Activated T-cell treated with anti-CD3 and anti-CD28 coated beads, Interleukin-2, amount 50 U/mL, for 1 hour (primary cell): ENCODE results near the gene KCTD5.

Experiments used
- DNase-seq: peaks from one replicate; pipeline ENCODE4 v3.0.0-alpha.2; 2020

KCTD5 gene

DNA sequence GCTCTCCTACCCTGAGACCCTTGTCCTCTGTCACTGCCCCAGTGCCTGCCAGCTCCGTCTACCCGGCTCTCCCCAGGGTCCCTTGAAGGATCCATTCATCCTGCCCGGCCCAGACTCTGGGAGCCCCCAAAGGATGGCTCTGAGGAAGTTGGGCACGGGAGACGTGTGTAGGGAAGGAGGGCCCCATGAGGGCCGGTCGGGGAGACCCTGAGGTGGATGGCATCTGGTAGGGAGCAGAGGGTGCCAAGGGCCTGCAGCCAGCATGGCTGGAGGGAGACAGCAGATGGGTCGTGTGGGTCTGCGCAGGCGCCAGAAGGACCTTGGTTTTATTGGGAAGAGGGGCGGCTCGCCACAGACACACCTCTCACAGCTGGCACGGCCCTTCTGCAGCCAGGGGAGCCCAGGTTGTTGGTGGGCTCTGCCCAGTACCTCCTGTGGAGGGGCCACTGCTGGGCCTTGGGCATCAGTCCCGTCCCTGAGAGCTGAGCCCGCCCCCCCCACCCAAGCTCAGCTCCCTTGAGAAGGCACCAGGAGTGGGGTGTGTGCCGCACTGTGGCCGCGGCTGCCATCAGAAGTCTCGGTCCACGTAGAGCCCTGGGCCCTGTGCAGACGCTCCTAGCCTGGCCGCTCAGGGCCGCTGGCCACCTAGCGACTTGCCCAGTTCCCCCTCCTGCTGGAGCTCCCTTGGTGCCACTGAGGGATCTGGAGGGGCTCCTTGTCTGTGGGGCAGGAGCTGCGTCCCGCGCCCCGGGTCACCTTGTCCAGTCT is 16.0 kb downstream of the KCTD5 start:
- DNase-seq = no peak

DNA sequence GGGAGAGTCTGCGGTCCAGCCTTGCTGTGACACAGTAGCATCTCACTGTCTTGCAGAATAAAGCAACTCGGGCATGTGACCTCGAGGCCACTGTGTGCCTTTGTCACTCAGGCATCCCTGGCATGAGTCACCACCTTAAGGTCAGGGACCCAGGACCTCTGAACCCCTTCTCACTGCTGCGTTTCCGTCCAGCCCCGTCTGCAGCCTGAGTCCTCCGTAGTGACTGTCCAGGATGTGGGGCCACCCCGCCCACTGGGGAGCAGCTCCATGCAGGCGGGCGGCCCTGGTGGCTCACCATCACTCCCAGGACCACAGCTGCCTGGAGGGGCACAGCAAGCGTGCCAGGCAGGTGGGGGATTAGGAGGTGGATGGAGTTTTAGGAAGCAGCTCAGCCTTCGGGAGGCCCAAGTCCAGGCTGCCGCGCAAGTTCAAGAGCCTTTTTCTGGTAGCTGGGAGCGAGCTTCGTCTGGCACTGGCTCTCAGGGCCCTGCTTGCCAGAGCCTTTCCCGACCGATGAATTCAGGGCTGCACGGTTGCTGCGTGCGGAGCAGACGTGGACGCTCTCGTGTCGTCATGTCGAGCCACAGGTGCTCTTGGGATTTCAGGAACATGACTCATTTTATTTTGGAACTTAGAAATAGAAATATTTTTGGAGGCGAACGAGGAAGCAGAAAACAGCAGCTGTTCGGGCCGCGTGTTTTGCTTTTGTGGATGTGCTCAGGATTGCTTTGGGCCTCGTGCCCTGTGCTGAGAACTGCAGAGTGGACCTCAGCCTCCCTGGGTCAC is 16.8 kb downstream of the KCTD5 start:
- DNase-seq = no peak

DNA sequence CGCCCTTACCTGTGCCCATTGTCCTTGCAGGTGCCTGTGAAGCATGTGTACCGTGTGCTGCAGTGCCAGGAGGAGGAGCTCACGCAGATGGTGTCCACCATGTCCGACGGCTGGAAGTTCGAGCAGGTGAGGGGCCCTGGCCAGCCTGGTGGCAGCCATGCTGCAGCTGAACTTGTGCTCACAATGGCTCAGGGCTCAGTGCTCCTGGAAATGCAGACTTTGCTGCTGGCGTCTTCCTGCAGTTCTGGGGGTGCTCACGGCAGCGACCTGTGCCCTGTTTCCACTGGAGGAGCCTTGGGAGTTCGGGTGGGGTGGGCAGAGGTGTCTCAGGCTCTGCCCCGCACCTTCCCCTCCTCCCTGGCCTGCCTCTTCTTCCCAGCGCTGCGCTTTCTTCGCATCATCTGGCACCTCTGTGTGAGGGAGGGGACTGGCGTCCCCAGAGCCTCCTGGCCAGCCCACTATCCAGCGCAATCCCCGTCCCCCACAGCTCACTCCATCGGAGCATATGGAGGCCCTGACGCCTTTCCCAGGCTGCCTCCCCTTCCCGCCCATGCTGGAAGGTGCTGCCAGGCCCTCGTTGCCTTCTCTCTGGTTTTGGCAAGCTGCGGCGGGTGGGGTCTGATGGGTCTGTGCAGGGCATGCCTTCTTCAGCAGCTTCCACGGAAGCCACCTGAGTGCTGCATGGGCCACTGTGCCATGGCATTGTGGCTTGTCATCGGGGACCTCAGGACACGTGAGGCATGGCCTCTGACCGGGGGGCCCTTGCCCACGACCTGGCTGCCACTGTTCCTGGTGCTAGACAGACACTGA is 17.7 kb downstream of the KCTD5 start:
- no peak for DNase-seq

DNA sequence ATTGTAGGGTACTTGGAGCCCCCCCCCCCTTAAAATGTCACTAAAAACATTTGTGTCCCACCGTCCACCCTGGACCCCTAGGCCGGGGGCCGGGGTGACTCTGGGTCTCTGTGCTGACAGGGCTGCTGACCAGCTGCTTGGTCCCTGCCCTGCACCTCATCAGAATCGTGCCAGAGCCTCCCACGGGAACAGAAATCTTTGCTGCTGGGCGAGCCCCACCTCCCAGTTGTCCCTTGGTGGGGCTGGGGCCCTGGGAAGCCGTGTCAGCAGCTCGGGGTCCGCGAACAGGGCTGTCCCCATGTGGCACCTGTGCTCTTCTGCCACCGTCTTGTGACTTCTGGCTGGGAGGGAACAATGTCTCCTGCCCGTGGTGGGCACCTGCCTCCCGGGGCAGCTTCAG is 18.5 kb downstream of the KCTD5 start:
- no peak for DNase-seq

DNA sequence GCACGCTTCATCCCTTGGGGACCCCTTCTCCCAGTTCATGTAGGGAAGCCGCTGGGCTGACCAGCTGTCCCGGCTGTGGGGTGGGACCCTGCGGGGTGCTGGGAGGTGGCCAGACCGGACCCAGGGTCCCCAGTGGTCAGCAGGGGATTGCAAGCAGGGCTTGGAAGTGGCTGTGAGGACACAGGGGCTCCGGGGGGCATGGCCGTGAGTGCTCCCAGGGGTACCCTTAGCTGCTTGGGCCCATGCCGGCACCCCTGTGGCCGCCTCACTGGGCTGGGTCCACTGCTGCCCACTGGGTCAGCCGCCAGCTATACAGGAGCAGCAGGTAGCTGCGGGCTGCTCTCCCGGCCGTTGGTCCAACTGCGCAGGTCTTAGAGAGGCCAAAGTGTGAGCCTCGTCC is 18.9 kb downstream of the KCTD5 start:
- no peak for DNase-seq

DNA sequence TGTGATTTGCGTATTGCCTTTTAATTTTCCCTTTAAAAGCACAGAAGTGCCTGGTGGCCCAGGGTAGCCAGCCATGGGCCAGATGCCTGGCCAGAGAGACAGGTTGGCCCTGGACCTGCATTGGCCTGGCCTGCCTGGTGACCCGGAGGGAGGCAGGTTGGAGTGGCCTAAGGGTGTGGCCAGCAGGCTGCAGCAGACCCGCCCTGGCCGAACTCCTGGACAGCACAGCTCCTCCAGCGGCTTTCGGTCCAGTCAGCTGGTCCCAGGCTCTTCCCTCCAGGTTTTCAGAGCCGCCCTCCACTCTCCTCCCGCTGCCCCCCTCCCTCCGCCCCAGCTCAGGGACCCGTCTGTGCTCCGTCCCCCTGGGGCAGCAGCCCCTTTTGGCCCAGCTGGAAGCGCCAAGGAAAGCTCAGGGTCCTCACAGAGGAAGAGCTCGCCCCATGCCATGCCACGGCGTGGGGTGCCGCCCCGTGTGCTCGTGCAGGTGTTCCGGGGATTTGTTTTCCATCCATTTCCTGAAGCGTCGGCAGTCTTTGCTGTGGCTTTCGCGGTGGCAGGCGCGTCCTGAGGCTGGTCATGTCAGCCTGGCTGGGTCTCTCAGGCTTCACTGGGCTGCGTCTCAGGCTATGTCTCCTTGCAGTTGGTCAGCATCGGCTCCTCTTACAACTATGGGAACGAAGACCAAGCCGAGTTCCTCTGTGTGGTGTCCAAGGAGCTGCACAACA is 19.6 kb downstream of the KCTD5 start:
- no peak for DNase-seq

DNA sequence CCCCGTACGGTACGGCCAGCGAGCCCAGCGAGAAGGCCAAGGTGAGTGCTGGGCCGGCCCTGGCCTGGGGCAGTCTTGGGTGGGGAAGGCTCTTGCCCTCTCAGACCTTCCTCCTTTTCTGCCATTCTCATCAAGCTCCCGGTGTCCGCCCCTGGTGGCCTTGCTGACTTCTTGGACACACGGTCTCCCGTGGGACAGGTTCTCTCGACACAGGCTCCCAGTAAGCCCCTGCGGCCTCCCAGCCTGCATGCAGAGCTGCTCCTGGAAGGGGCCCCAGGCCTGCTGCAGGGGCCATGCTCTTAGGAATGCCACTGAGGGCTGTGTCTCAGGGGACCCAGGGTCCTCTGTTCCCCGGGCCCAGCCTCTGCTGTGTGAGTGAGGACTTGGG is 20.1 kb downstream of the KCTD5 start:
- no peak for DNase-seq

DNA sequence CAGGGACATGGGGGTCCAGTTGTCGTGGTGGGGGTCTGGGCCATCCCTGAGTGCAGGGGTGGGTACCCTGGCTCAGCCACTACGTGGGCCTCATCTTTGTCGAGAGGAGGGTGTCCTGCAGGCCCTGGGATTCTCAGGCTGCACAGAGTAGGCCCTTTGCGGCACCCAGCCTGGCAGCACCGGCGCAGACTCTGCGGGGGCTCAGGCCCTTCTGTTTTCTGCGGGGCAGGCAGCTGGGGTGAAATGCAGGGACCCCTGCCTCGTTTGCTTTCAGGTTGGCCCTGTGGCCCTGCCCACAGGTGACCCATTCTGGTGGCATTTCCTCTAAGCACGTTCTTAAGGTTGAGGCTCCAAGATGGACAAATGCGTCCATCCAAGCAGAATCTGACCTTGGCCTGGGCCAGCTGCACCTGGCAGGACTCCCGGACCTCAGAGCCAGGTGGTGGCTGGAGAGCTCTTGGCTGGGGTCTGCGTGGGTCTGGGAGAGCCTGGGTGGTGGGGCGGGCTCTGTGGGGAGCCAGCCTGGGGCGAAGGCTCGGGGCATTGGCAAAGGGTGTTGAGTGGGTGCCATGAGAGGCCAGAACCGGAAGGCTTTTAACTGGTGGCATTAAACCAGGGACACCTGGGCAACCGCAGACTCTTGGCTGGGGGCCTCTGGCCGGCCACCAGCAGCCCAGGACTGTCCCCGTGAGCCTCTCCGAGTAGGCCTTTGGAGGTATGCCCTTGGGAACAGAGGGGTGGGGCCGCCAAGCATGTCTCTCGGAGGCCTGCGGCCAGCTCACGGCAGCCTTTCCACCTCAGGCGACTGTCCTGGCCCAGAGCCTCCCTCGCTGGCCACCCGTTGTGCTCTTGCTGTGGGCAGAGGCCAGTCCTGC is 20.8 kb downstream of the KCTD5 start:
- DNase-seq = no peak

DNA sequence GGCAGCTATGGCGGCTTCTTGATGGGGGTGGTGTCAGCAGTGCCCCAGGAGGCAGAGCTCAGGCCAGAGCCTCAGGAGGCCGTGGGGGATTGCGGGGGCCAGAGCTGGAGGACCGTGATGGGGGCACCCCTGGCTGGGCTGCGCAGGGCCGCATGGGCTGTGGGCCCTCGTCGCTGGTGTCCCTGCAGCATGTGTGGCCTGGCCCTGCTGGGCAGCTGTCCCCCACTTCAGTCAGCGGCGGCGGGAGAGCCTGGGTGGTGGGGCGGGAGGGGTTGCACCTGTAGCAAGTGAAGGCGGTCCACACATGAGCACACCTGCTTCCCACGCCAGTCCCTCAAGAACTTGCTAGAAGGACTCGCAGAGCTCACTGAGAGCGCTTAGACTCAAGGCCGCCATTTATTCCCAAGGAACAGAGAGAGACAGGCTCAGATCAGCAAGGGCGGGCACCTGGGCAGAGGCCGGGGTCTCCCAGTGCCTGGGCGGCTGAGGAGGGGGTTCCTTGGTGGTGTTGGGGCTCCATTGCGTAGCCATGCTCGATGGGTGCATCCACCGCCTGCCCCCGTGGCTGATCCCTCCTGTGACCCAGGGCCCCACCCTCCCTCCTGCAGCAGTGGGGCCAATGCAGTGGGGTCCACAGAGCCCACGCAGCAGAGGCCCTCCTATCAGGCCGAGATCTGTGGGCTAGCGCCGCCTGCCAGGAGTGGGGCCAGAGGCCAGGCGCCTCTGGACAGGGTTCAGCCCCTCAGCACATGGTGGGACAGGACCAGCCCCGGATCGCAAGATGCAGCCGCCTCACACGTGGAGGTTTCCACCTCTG is 22.1 kb downstream of the KCTD5 start:
- no peak for DNase-seq

DNA sequence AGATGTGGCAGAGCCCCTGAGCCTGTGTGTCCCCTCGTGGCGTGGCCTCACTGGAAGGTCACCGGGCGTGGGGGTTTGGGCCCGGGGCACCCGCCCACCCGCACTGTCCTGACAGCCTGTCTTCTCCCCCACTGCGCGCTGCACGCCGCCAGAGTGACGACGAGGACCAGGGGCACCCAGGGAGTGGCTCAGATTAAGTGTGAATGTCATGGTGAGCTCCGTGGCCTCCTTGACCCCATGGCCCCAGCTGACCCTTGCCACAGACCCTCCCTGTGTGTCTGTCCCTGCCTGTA is 22.6 kb downstream of the KCTD5 start:
- DNase-seq = no peak

DNA sequence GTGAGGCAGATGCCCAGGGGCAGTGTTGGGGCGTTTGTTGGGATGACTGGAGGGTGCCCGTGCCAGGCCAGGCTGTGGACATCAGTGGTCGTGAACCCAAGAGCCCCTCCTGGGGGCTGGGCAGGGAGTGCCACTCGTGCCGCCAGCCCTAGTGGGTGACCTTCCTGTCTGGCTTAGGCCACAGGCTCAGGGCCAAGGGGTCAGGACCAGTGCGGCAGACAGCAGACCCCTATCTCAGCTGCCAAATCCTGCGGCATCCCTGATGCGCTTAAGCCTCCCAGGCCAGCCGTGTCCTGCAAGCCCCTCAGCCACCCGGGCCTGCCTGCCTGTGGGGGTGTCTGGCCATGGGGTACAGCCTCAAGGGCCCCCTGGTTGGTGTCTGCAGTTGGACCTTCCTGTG is 23.0 kb downstream of the KCTD5 start:
- DNase-seq = no peak

DNA sequence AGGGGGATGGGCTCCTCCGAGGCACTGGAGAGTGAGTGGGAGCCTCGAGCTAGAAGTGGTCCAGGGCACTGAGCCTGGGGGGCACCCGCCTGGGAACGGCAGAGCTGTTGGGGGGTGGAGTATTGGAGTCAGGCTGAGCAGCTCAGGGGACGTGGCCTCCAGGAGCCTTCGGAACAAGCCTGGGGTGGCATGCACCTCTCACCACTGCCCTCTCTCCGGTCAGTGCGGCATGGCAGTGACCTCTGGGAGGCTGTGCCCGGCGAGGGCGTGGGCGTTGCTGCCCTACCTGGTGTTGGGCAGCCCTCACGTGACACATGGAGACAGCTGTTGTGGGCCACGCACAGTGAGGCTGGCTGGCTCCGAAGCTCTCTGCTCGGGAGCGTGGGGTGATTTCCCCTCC is 23.8 kb downstream of the KCTD5 start:
- no peak for DNase-seq

DNA sequence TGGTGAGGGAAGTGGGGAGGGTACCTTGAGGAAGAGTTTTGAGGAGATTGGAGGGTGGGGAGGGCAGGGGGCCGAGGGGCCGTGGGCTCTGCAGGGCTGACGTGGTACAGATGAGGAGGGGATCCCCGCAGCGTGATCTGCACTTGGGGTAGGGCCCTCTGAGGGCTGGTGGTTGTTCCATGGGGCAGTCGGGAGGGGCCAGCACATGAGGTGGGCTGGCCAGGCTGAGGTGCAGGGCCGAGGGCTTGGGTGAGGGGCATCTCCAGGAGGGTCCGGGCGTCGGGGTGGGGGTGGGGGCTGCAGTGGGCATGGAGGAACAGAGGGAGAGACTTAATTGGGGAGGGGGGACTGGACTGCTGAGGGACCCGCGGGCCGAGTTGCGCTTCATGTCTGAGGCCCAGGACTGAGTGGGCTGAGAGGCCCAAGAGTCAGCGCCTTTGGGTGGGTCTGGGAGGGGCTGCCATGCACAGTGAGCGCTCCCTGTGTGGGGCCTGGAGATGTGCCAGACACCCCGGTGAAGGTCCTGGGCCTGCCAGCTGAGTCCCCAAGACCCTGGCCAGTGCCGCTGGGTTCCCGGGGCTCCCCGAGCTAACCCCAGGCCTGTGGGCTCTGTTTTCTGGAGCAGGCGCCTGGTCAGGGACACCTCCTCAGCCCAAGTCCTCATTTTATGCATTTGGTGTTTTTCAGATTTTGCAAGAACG is 24.4 kb downstream of the KCTD5 start:
- DNase-seq = no peak

DNA sequence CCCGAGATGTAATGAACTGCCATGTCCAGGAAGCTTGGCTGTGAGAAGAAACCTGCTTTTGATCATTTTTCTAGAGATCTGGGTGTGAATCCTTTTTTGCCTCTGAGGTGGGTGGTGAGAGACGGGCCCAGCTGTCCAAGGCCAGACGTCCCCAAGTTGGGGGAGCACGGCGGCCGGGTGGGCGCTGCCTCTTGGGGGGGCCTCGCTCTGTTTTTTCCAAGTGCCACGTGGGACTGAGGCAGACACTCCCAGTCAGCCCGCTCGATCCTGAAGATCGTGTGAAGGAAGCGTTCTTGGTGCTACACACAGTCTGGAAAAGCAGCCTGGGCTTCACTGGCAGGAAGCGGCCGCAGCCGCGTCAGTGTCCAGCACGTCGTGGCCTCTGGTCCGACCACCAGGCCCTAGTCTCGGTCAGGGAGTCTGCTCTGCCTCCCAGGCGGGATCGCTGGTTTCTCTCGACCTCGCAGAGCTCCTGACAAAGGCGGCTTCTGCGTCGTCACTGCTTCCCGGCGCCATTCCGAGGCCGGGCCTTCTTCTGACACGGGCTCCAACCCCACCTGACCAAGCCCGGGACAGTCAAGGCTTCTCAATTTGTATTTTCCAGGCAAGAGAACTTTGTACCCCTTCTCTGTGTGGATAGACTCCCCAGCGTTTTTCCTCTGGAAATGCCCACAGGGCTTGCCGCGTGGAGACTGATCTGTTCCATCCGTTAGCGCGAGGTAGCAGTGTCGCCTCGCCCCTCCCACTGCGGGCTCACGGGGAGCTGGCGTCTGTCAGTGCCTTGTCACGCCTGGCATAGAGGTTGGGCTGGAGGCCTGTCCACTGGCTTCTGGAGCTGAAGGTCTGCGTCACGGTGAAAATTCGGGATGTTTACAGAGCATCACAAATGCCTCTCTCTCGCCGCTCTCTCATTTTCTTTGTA is 25.3 kb downstream of the KCTD5 start:
- no peak for DNase-seq

DNA sequence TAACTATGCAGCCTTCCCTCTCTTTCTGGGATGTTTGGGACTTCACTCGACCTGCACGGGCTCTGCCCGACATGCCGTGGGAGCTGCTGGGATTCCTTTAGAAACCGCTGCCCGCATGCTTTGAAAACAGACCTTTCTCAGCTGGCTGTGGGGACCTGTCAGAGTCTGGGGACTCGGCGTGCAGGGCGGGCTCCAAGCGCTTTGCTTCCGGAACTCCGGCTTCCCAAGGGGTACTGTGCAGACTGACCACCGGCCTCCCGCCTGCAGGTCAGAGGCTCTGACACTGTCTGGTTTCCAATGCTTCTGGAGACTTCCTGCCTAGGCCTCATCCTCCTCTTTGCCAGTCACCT is 25.9 kb downstream of the KCTD5 start:
- DNase-seq = no peak

DNA sequence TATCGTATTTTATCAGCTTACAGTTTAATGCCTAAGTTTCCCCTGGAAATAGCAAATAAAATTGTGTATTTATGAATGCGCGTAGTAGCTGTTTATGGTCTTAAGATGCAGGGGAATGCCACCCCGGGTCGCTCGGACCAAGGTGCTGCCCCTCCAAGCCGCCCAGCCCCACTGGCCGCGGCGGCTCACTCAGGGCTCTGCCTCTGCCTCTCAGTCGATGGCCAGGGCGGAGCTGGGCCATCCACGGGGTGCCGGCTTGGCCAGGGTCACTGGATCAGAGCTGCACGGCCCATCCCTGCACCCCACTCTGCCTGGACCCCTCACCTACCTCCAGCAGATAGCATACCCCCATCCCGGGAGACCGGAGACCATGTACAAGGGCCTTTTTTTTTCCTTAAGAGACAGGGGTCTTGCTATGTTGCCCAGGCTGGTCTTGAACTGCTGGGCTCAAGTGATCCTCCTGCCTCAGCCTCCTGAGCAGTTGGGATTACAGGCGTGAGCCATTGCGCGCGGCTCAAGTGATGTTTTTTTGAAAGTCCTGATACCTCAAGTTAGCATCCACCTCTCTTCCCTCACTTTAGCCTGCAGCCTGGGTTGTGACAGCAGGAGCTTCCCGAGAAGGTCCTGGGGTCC is 26.7 kb downstream of the KCTD5 start:
- DNase-seq = no peak

DNA sequence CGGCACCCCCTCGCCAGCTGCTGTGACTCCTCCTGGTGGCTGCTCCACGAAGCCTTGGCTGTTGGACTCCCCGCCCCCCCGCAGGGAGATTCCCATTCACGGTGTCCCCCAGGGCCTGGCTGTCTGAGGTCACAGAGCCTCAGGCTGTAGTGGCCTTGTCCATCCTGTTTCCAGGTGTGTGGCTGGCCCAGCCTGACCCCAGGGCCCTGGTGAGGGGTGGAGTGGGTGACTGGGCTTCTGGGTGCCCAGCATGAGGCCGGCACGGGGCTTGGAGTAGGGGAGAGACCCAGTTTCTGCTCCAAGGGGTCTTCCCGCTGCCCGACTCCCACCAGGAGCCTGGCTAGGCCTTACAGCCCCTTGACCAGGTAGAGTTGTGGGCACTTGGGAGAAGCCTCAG is 27.3 kb downstream of the KCTD5 start:
- no peak for DNase-seq

DNA sequence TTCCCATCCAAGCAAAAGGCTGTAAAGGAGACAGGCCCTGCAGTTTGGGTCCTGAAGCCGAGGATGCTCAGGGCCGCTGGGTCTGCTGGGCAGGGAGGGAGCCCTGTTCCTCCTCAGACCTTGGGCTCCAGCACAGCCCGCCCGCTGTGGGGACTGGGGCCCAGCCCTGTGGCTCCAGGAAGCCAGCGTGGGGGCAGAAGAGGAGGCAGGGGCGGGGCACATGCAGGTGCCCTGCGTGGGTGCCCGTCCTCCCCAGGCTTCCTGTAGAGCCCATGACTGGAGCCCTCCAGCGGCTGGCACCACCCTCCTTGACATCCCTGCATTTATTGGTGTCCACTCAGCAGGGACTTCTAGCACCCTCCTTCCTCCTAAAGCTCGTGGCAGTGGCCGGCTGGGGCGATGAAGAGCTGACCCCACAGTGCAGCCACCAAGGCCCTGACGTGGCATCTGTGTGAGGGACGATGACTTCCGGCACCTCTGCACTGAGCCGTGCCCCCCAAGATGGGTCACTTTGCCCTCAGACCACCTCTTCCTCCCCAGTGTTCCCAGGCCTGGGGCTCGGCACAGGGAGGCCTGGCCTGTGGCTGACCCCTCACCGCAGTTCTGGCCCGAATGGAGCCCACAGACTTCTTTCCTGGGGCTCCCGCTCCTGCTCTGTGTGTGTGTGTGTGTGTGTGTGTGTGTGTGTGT is 27.8 kb downstream of the KCTD5 start:
- DNase-seq = no peak
